ENCODE results near the gene DOCK1.
A peak's percentile ranks its signal among the peaks of the same experiment; 100 is the strongest.
"Not testable (repeated sequence)": the region's sequence is repeated elsewhere in the genome, so short reads cannot be mapped to it uniquely, and the experiment has no call there.

Gene DOCK1

GRCh38 chr10:127272076-127272475 is 366.8 kb downstream of the DOCK1 start:
- no peak for DNase-seq (ENCODE audit: low read depth, low spot score)

GRCh38 chr10:127275272-127275671 is 370.0 kb downstream of the DOCK1 start:
- no peak for DNase-seq (ENCODE audit: low read depth, low spot score)

GRCh38 chr10:127275793-127276450 is 370.7 kb downstream of the DOCK1 start:
- no peak for DNase-seq (ENCODE audit: low read depth, low spot score)

- DNase-seq (ENCODE audit: low read depth, low spot score): no peak
Observed at GRCh38 chr10:127276794-127277462, 371.7 kb downstream of the DOCK1 start.

GRCh38 chr10:127278001-127278400 is 372.8 kb downstream of the DOCK1 start:
- no peak for DNase-seq (ENCODE audit: low read depth, low spot score)

GRCh38 chr10:127279334-127279774 is 374.1 kb downstream of the DOCK1 start:
- DNase-seq (ENCODE audit: low read depth, low spot score): no peak

- DNase-seq (ENCODE audit: low read depth, low spot score): no peak
Observed at GRCh38 chr10:127280446-127280845, 375.2 kb downstream of the DOCK1 start.

GRCh38 chr10:127283017-127283416 is 377.8 kb downstream of the DOCK1 start:
- no peak for DNase-seq (ENCODE audit: low read depth, low spot score)

GRCh38 chr10:127283576-127283975 is 378.3 kb downstream of the DOCK1 start:
- DNase-seq (ENCODE audit: low read depth, low spot score): no peak

- DNase-seq (ENCODE audit: low read depth, low spot score): no peak
Observed at GRCh38 chr10:127290850-127291249, 385.6 kb downstream of the DOCK1 start.

GRCh38 chr10:127291329-127291728 is 386.1 kb downstream of the DOCK1 start:
- peak; percentile 14 for DNase-seq (ENCODE audit: low read depth, low spot score)

- DNase-seq (ENCODE audit: low read depth, low spot score): no peak
Observed at GRCh38 chr10:127292888-127293287, 387.7 kb downstream of the DOCK1 start.

GRCh38 chr10:127293640-127294039 is 388.4 kb downstream of the DOCK1 start:
- no peak for DNase-seq (ENCODE audit: low read depth, low spot score)

GRCh38 chr10:127296696-127297095 is 391.5 kb downstream of the DOCK1 start:
- DNase-seq (ENCODE audit: low read depth, low spot score): no peak

GRCh38 chr10:127298381-127298780 is 393.2 kb downstream of the DOCK1 start:
- DNase-seq (ENCODE audit: low read depth, low spot score): no peak

- DNase-seq (ENCODE audit: low read depth, low spot score): not testable (repeated sequence)
Observed at GRCh38 chr10:127299192-127299591, 394.0 kb downstream of the DOCK1 start.

- DNase-seq (ENCODE audit: low read depth, low spot score): no peak
Observed at GRCh38 chr10:127299956-127300689, 394.9 kb downstream of the DOCK1 start.

- DNase-seq (ENCODE audit: low read depth, low spot score): no peak
Observed at GRCh38 chr10:127300868-127301321, 395.7 kb downstream of the DOCK1 start.

GRCh38 chr10:127302343-127302742 is 397.1 kb downstream of the DOCK1 start:
- DNase-seq (ENCODE audit: low read depth, low spot score): no peak

- DNase-seq (ENCODE audit: low read depth, low spot score): no peak
Observed at GRCh38 chr10:127303105-127303504, 397.9 kb downstream of the DOCK1 start.

- DNase-seq (ENCODE audit: low read depth, low spot score): no peak
Observed at GRCh38 chr10:127303746-127304145, 398.5 kb downstream of the DOCK1 start.

- no peak for DNase-seq (ENCODE audit: low read depth, low spot score)
Observed at GRCh38 chr10:127306479-127306878, 401.3 kb downstream of the DOCK1 start.

- no peak for DNase-seq (ENCODE audit: low read depth, low spot score)
Observed at GRCh38 chr10:127307338-127307737, 402.1 kb downstream of the DOCK1 start.

Measured in ELF-1 (cell line).